GM12878 (cell line): ENCODE results near the gene BRCA1. TPM values are rescaled to one million over a fixed set of nuclear protein-coding genes. Genes with fewer than 3 reads are reported as not detected.

Source experiments
- ATAC-seq: fragments of 200-7000 bp; cut with Tn5 transposase; 3 replicates; pipeline ENCODE4 v1.9.1; 2020; ENCODE audit warnings: mild to moderate bottlenecking, moderate library complexity
- BruUV-seq: library from RNA; stranded (reverse); fragments of 400-500 nt; replicated peaks from 2 replicates; lab custom pipeline; 2021; lab: Mats Ljungman, UMichigan
- CTCF ChIA-PET: fragments of 300-600 bp; sonication (Branson Sonifier 250); formaldehyde crosslinking; extraction: SDS; loops from one replicate; lab custom pipeline; 2021; ENCODE audit warnings: inconsistent platforms; lab: Yijun Ruan, JAX
- POLR2A ChIA-PET: fragments of 350-600 bp; formaldehyde crosslinking; extraction: SDS; loops from one replicate; lab custom pipeline; 2021; ENCODE audit warnings: inconsistent platforms; lab: Charles Lee
- RAD21 ChIA-PET: fragments of 300-600 bp; sonication (Branson Sonifier 250); formaldehyde crosslinking; loops from one replicate; lab custom pipeline; 2023; ENCODE audit warnings: antibody characterized with exemption; ENCODE audit not compliant: unreplicated experiment; lab: Charles Lee
- SMC1A ChIA-PET: fragments of 300-600 bp; sonication (Branson Sonifier 250); formaldehyde crosslinking; loops from one replicate; lab custom pipeline; 2023; ENCODE audit not compliant: unreplicated experiment, uncharacterized antibody; lab: Charles Lee
- DNase-seq: peaks from one replicate; pipeline ENCODE4 v3.0.0-alpha.2; 2011; ENCODE audit warnings: low read depth, low spot score
- FAIRE-seq: peaks from 3 replicates; lab custom pipeline; 2011; peaks lifted over from hg19 to GRCh38; lab: Jason Lieb, UNC
- H2AFZ ChIP-seq: 2 replicates; pipeline ENCODE4 v1.6.0; 2011; ENCODE audit warnings: low read depth, low read length, control low read depth; ENCODE audit not compliant: control insufficient read depth
- H3K27ac ChIP-seq: 2 replicates; pipeline ENCODE4 v1.5.1; 2011; ENCODE audit warnings: control low read depth; ENCODE audit not compliant: control insufficient read depth, insufficient read depth
- H3K27me3 ChIP-seq, 2 experiments: replicated peaks in 1 of 2; 2 replicates each; pipeline versions ENCODE4 v1.6.0 to v1.6.1; 2011; ENCODE audit warnings: low read length in 1 of 2; ENCODE audit not compliant: control insufficient read depth in 2 of 2, insufficient read depth in 2 of 2
- H3K36me3 ChIP-seq, 2 experiments: 2 replicates each; pipeline ENCODE4 v1.5.1; 2011; ENCODE audit warnings: low read length in 1 of 2; ENCODE audit not compliant: control insufficient read depth in 2 of 2, insufficient read depth in 2 of 2
- H3K4me1 ChIP-seq: 2 replicates; pipeline ENCODE4 v1.6.1; 2011; ENCODE audit warnings: mild to moderate bottlenecking, low read length, moderate library complexity, mixed read lengths; ENCODE audit not compliant: control insufficient read depth, insufficient read depth
- H3K4me2 ChIP-seq: 2 replicates; pipeline ENCODE4 v1.6.0; 2011; ENCODE audit warnings: control low read depth; ENCODE audit not compliant: control insufficient read depth, insufficient read depth
- H3K4me3 ChIP-seq: fragments of 200-600 bp; sonication (generic); 2 replicates; pipeline ENCODE4 v1.5.1; 2016
- H3K79me2 ChIP-seq: 2 replicates; pipeline ENCODE4 v1.6.0; 2011; ENCODE audit warnings: low read length; ENCODE audit not compliant: control insufficient read depth, insufficient read depth
- H3K9ac ChIP-seq: 2 replicates; pipeline ENCODE4 v1.8.0; 2011; ENCODE audit warnings: low read length, control low read depth, mixed read lengths; ENCODE audit not compliant: control insufficient read depth, insufficient read depth
- H3K9me3 ChIP-seq: replicated peaks from 3 replicates; pipeline ENCODE4 v1.5.1; 2011; ENCODE audit warnings: mild to moderate bottlenecking, low read length; ENCODE audit not compliant: control insufficient read depth, insufficient read depth
- H4K20me1 ChIP-seq: 2 replicates; pipeline ENCODE4 v1.6.0; 2011; ENCODE audit not compliant: control insufficient read depth, insufficient read depth
- E4F1 ChIP-seq: fragments of 450-650 bp; IDR thresholded peaks from 2 replicates; pipeline ENCODE4 v1.6.1; 2018; ENCODE audit warnings: borderline replicate concordance, mild to moderate bottlenecking; ENCODE audit not compliant: partially characterized antibody
- MYB ChIP-seq: fragments of 150-350 bp; IDR thresholded peaks from 2 replicates; pipeline ENCODE4 v1.6.1; 2014; ENCODE audit warnings: mild to moderate bottlenecking, low read depth, low read length, borderline replicate concordance
- NFXL1 ChIP-seq: fragments of 450-650 bp; IDR thresholded peaks from 2 replicates; pipeline ENCODE4 v1.6.1; 2017; ENCODE audit warnings: antibody characterized with exemption, mild to moderate bottlenecking, borderline replicate concordance
- PAX5 ChIP-seq: IDR thresholded peaks from 2 replicates; pipeline ENCODE4 v1.6.1; 2011; ENCODE audit warnings: low read depth, low read length, borderline replicate concordance
- POLR2AphosphoS5 ChIP-seq: IDR thresholded peaks from 2 replicates; pipeline ENCODE4 v1.6.1; 2011; ENCODE audit warnings: mild to moderate bottlenecking, low read length, inconsistent platforms
- SKIL ChIP-seq: fragments of 450-650 bp; IDR thresholded peaks from 2 replicates; pipeline ENCODE4 v1.6.1; 2017; ENCODE audit warnings: mild to moderate bottlenecking, low read depth, inconsistent platforms; ENCODE audit not compliant: poor library complexity, severe bottlenecking
- TAF1 ChIP-seq: IDR thresholded peaks from 2 replicates; pipeline ENCODE4 v1.6.1; 2011; ENCODE audit warnings: mild to moderate bottlenecking, low read depth, low read length, borderline replicate concordance
- TARDBP ChIP-seq: IDR thresholded peaks from 2 replicates; pipeline ENCODE4 v1.6.1; 2016; ENCODE audit warnings: borderline replicate concordance
- in situ Hi-C: fragments of 300-500 bp; cut with MboI; formaldehyde crosslinking; loops from 9 replicates; pipeline ENCODE4 v1.14.3; 2018; ENCODE audit warnings: mixed read lengths
- intact Hi-C: fragments of 100-400 bp; cut with micrococcal nuclease; formaldehyde crosslinking; loops from one replicate; pipeline ENCODE4 v1.14.2; 2022; ENCODE audit not compliant: unreplicated experiment
- polyA plus RNA-seq, 11 experiments: library from polyadenylated mRNA; depleted of rRNA in 4 of 11; unstranded in 6 of 11; stranded (reverse) in 5 of 11; fragments of >200 nt; fragmentation: Nextera tagmentation in 4 of 11; fragmentation: Illumina TruSeq in 1 of 11; extraction: Ambion mirVana in 4 of 11; extraction: Trizol in 1 of 11; gene quantifications; 1 replicate in 1 of 11; 2 replicates in 10 of 11; pipeline versions ENCODE4 v1.2.1 to v1.2.3, GENCODE V29; 2011 to 2016; ENCODE audit warnings: inconsistent platforms in 2 of 11, missing spikeins in 2 of 11, low read depth in 1 of 11
- total RNA-seq, 4 experiments: library from RNA; depleted of rRNA in 3 of 4; stranded (reverse); fragments of >200 nt in 3 of 4; fragmentation: Illumina TruSeq in 1 of 4; extraction: Trizol in 1 of 4; gene quantifications; 2 replicates each; pipeline versions ENCODE4 v1.2.1 to v1.2.3, GENCODE V29; 2013 to 2021
- TF ChIP-seq, protein P1 (sequence below): IDR thresholded peaks from 2 replicates; pipeline ENCODE4 v1.6.1; 2012; ENCODE audit warnings: low read depth, low read length, improper control_type of control experiment

BRCA1 gene
- total and polyA plus RNA-seq, 10 of the 15 experiments (the other 5 are each of a cell fraction or from before 2014, with no cell fraction given) = 16.8 to 71.2 (median 44.2) TPM

- in situ Hi-C loops = no loop called here
- H3K9me3 ChIP-seq = no peaks in the 10 kb centered on the region
- TSS peak; percentile 37 for BruUV-seq
- no peak overlapping the region for H3K27ac ChIP-seq
- ChIA-PET RAD21 (no interaction called here), POLR2A (interaction anchor here (0.6 kb wide), 1 partner anchor 1006 kb away, joined by 4 read pairs; no protein-coding TSS in a partner anchor), SMC1A (no interaction called here), CTCF (no interaction called here)
- no peaks in the 10 kb centered on the region; a peak in 2 of 4 replicates for H3K36me3 ChIP-seq
- intact Hi-C loops = no loop called here
- no peak overlapping the region for H2AFZ ChIP-seq
- no peaks in the 10 kb centered on the region for H3K79me2 ChIP-seq
- no peaks in the 10 kb centered on the region for H3K27me3 ChIP-seq
- no peak for ATAC-seq
- TF ChIP-seq MYB (no peak), TARDBP (no peak), TAF1 (no peak), POLR2AphosphoS5 (no peak), NFXL1 (no peak), PAX5 (no peak), E4F1 (no peak), SKIL (no peak)
- TF ChIP-seq, protein P1, sequence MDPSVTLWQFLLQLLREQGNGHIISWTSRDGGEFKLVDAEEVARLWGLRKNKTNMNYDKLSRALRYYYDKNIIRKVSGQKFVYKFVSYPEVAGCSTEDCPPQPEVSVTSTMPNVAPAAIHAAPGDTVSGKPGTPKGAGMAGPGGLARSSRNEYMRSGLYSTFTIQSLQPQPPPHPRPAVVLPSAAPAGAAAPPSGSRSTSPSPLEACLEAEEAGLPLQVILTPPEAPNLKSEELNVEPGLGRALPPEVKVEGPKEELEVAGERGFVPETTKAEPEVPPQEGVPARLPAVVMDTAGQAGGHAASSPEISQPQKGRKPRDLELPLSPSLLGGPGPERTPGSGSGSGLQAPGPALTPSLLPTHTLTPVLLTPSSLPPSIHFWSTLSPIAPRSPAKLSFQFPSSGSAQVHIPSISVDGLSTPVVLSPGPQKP = no peak
- DNase-seq = no peak
- no peak for FAIRE-seq
- no peaks in the 10 kb centered on the region for H4K20me1 ChIP-seq
- no peak overlapping the region for H3K4me3 ChIP-seq
- no peaks in the 10 kb centered on the region for H3K4me1 ChIP-seq
- H3K4me2 ChIP-seq = no peak overlapping the region
- H3K9ac ChIP-seq = no peak overlapping the region
Observed at GRCh38 chr17:43105146-43105545, 20.0 kb downstream of the BRCA1 start.
